Right hindlimb (tissue), 1 donor: ENCODE results near the gene RBM20.
A peak's percentile ranks its signal among the peaks of the same experiment; 100 is the strongest.

Experiments
- DNase-seq: peaks from one replicate; pipeline ENCODE4 v3.0.0-alpha.2; 2018

RBM20 gene

DNA sequence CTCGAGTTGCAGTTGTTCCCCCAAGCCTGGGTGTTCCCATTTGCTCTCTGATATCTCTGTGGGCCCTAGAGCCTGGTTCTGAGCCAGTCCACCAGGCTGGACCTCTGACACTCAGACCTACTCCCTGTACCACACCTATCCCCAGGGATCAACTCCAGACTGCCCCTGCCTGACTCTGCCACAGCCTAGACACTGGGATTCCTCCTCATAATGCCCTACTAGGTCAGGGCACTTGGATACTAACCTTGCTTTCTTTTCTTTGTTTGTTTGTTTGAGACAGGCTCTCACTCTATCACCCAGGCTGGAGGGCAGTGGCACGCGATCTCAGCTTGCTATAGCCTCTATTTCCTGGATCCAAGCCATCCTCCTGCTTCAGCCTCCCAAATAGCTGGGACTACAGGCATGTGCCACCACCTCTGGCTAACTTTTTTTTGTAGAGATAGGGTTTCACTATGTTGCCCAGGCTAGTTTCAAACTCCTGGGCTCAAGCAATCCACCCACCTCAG, 196.8 kb downstream of the RBM20 start:
- DNase-seq, result no peak

DNA sequence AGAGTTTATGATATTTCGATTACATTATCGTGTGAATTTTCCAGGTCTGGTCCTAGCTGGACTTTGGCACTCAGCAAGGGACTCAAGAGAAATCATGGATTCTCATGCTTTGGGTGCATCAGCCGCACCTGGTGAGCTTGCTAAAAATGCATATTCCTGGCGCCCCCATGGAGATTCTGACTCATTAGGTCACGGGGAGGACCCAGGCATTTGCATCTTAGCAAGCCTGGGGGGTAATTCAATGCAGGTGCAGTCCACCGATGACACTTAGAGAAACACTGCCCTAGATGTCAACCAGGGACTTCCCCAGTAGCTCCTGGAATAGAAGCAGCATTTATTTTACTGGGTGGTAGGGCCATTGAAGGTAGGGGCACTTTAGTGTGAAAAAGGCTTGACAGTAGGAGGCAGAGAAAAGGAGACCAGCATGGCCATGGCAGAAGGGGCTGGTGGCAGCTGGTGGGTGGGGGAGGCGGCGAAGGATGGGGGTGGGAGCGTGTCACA, 197.7 kb downstream of the RBM20 start:
- no peak for DNase-seq

DNA sequence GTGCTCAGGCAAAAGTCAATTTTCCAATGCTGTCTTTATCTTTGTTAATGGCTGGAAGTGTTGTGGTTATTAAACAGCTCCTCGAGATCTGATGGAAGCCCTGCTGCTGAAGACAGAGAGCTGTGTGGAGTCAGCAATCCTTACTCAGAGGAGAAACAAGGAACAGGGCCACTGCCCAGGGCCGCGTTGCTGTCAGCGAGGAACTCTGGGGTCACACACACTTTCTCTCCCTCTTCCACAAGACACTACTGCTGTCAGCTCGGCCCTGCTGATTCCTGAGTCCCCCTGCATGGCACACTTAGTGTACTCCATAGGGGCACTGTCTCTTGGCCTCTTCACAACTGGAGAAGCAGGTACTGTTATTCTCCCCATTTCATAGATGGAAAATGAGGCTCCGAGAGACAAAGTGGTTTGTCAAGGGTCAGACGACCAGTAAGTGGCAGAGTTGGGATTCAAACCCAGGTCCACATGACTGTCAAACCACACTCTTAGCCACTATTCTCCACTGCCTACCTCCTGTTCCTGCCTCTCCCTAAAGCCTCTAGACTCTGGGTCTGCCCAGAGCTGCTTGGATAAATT, 198.3 kb downstream of the RBM20 start:
- DNase-seq, result no peak

DNA sequence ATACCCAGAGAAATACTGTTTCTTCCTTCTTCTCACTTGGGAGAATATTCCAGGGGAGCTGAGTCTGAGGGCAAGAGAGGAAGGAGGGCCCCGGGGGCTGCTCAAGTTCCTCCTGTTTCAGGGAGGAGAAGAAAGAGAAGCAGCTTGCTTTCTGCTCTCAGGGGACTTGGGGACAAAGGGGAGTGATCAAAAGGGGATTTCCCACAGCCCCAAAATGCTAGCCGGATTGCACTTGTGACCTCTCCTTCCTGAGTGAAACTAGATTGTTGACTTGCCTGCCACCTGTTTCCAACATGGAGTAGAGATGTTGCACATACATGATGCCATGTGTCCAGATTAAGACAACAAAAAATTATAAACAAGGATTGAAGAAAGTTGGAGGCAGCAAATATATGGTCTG, 198.9 kb downstream of the RBM20 start:
- no peak for DNase-seq

DNA sequence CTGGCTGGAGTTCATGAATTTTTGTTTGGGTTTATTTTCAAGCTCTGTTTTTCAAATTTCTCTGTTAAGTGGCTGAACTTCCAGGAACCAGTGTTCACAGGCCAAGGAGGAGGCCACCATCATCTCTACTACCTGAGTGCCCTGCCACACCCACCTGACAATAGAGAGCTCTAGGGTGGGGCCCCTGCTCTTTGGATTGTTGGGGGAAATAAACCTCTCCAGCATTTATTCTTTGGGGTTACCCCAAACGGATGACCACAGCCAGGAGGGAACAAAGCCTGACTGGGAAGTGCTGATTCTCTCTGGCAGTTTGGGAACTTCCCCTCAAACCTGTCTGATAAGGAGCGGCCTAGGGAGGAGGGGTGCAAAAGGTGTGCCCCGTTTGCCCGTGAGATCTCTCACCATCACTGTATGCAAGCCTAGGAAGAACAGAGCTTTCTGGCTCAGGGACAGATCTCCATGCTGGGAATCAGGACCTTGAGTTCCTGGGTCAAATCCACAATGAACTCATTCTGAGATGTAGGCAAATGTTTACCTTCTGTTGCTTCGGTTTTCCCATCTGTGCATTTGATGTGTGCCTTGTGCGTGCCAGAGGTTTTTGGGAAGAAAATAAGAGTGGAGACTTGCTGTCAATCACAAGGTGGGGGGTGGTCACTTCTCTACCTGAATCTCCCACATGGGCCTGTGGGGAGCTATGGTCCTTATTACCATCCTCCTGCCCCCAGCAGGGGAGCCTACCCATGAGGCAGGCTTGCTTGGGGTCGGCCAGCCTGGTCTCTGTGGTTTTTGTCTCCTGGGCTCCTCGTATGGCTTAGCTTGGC, 199.9 kb downstream of the RBM20 start:
- DNase-seq, result no peak

DNA sequence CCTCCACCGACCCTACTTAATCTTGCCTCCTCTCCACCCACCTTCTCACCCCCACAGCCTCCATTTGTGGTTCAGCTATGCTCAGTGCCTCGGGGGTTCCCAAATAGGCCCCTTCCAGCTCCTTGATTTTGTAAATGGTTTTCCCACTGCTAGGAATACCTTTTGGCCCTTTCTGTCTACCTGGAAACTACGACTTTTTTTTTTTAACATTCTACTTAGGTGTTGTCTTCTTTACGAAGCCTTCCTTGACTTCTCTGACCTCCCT, 200.4 kb downstream of the RBM20 start:
- no peak for DNase-seq

DNA sequence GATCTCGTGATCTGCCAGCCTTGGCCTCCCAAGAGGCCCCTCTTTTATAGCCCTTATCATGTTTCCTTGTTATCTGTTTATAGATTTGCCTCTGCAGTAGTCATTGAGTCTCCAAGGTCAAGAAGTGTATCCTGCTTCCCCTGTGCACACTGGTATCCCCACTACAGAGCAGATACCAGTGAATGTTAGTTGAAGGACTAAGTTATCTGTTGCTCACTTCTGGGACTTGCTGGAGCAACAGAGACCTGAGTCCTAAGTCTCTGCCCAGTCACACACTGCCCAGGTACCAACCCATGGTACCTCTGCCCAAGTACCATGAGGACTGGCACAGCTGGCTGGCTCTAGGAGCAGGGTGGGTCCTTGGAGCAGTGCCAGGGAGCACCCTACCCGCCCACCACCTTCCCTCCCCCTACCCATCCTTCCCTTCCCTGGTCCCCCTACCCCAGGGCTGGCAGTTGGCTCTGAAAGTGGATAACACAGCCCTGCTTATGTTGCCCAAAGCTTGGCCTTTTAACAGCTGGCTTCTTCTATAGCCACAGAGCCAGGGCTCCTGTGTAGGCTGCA, 201.1 kb downstream of the RBM20 start:
- DNase-seq, result no peak

DNA sequence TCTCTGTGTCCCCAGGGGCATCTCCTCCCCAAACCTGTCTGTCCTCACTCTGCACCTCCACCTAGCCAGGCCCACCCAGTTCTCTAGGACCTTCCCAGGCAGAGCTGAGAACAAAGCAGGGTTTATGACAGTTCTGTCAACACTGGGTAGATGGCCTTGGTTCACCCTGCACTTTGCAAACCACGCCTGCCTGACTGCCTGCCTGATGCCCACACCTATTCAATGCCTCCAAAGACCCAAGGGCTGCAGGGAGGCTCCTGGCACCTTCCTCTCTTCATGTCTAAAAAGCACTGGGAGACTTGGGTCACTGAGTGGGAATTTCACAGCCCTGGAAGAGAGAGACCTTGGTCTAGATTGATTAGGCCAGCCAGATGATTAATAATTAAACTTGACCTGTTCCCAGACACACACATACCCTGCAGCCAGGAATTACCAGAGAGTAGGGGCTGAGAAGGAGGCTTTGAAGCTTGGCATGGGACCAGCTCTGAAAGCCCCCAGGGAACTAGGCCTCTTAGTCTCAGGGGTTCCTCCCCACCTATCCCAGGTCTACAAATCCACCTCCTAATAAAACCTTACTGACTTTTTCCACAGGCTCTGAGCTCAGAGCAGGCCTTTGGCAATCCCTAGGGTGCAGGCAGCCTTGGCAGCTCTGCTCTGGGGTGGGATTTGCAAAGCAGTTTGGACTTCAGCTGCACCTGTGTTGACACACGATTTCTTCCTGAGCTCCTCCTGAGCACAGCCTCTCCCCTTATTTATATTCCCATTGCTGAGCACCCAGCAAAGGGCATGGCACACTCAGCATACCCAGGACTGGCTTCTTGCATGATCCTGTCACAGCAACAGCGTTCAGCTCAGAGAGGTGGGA, 201.9 kb downstream of the RBM20 start:
- no peak for DNase-seq

DNA sequence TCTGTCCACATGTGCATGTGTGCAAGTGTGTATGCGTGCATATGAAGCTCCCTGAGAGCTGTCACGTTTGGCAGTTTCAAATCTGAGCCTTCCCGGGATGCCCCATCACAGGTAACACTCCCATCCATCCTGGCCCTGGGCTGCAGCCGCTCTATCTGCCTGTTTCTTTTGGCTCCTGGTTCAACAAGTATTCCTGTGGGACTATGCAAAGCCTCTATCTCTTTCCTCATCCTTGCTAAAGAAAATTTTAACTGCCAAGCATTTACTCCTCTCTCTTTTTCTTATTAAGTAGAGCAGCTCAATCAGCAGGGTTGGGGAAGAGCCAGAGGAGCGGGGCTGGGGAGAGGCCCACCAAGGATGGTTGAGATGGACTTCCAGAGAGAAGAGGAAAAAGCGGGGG, 203.2 kb downstream of the RBM20 start:
- DNase-seq, result no peak

DNA sequence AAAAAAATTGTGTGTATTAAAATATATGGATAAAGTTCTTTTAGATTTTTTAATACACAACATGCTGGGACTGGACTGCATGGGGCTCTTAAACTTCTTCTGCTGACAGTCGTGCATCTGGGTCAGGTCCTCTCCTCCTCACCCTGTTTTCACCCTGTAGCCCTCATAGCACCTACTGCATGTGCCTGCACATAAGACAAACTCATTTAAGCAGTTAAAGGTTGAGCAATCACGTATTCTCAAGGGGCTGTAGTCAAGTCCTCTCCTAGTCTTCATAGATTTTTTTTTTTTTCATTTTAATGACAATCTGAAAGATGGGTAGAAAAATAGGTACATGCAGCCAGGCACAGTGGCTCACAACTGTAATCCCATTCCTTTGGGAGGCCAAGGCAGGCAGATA, 204.0 kb downstream of the RBM20 start:
- no peak for DNase-seq

DNA sequence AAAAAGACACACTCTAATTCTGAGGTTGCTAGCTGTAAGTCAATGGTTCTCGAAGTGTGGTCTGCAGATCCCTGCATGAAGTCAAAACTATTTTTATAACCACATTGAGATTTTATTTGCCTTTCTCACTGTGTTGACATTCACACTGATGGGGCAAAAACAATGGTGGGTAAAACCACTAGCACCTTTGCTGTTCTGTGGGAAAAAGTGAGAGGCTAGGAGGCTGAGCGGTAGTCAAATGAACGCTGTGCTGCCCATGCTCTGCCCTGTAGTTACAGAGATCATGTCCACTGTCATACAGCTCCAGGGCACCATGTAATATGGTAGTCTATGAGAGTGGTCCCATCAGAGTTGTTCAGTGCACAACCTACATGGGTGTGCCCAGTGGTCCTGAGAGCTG, 206.0 kb downstream of the RBM20 start:
- DNase-seq, result no peak

DNA sequence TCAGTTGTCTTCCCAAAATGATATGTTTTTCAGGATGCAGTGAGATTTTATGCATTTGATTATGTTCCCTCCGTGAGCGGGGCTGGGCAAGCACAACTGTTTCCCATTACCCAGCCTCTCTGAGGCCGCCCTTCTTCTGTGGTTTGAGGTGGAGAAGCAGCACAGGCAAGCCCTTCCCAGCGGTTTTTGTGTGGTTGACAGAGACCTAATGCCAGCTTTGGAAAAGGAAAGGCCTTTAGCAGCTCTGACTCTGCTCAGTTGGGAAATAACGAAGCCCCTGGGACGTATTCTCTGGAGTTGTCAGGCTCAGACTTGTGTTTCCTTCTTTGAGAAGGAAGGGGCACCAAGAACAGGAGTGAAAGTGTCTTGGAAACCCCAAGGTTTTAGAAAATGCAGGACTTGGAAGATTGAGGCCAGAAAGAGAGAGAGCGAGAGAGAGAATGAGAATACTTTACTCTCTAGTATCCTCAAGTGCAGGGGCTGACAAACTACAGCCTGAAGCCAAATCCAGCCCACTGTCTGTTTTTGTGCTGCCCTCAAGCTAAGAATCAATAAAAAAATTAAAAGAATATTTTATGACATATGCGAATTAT, 207.0 kb downstream of the RBM20 start:
- DNase-seq, result peak; percentile 66

DNA sequence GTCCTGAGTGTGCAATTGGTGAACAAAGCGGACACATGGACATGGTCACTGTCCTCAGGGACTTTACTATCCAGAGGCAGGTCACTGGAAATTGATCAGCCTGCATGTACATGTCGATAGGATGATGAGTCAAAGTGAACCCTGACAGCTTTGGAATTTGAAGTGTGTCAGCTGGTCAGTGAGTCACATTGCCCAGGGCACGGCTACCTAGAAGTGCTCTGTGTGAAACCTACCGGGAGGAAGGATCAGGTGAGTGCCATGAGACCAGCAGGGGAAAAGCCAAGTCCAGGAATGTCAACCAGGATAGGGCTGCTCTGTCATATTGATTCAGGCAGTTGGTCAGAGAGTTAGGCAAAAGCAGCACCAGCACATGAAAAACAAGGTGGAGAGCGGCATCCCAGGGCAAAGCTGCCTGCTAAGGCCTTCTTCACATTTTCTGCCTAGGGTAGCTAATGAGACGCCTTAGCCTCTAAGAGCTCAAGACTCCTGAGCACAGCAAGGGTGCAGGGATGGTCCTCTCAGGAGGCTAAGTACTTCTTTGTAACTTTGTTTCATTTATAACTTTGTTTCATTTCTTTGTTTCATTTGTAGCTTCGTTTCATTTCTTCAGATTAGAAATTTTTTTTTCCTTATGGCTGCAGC, 208.2 kb downstream of the RBM20 start:
- DNase-seq, result peak; percentile 14

DNA sequence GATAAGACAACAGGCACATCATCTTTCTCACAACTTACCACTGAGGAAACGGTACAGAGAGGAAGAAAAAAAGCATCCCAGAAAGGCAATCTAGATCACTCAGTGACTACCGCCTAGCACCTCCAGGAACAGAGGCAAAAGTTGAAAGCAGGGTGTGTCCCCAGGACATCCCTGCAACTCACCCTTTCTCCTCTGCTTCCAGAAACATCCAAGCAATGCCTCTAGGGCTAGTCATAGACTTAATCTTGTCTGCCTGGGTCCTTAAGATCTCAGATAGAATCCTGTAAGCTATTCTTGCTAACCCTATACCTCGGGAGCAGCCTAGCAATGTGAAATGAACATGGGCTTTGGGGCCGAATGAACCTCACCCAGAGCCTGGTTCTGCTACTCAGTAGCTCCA, 208.8 kb downstream of the RBM20 start:
- peak; percentile 0 for DNase-seq

DNA sequence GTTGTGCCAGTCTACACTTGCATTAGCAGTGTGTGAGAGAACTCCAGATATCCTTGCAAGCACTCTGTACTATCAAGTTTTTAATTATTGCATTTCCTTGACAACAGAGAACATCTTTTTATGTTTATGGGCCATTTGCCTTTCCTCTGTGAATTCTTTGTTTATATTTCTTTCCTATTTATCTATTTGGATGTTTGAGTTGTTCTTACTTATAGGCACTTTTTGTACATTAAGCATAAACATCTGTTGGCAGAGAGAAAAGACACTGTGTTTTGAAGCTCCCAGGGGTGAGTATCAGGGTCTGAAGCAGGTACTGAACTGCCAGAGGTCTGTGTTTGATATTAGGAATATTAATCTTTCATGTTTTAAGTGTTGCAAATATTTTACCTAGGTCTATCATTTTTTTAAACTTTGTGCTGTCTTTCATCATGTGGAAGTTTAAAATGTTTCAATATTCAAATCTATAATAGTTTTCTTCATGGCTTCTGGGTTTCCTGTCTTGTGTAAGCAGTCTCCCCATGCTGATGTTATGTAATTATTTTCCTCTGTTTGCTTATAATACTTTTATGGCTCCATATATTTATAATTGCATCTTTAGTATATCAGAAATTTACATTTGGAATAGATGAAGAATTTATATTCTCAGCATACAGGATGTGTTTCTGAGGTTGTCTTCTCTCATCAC, 209.9 kb downstream of the RBM20 start:
- peak; percentile 6 for DNase-seq

DNA sequence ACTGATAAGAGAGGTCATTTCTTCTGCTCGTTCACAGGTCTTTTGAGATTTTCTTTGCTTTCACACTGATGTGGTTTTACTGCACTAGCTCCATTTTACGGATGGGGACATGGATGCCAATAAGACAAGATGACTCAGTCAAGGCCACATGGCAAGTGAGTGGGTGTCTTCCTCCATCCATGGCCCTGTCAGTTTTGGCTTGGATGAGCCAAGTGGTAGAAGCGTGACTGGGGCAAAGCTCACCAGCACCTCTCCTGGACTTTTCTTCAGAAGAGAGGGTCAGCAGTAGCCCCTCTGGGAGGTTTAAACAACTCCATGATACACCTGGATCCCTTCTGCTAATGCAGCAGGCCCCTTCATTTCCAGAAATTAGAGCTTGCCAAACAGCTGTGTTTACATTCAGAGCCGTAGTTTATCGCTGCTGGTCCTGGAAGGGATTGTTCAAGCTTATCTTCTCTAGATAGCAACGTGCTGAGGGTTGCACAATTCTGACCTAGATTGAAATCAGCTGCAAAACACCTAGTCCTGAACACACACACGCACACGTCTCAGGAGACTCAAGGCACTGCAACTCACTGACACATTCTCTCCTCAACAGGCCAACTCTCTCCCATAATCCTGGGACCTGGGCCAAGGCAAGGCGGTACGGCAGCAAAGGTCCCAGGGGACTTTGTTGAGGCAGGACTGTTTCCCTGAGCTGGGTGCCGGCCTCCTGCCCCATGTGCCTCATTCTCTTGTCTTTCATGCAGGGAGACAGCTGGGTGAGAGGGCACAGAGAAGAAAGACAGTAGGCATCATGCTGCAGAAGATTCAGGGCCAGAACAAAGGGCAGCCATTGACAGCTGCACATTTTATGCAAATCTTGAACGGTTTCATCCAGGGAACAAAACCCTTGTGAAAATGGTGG, 213.4 kb downstream of the RBM20 start:
- DNase-seq, result peak; percentile 25

DNA sequence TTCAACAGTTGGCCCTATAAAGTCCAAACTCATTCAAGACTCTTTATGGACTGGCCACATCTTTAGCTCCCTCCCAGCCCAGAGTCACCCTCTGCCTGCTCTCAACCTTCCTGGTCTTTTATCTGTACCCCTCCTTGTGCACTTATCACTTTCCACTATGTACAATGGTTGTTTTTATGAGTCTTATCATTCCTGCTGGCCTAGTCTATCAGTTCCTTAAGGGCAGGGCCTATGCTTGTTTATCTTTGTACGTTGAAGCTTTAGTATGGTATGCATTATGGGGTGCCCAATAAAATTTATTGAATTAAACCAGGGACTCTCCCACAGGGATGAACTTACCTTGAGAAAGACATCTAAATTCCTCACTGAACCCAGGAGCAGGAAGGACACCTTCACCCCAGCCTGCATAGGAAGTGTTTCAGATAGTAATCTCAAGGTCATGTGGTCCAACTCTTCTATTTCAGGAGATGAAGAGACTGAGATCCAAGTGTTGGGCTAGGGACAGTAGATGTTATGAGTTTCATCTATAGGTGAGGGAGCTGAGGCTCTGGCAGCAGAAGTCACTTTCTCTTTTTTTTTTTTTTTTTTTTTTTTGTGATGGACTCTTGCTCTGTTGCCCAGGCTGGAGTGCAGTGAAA, 214.3 kb downstream of the RBM20 start:
- DNase-seq, result peak; percentile 4

DNA sequence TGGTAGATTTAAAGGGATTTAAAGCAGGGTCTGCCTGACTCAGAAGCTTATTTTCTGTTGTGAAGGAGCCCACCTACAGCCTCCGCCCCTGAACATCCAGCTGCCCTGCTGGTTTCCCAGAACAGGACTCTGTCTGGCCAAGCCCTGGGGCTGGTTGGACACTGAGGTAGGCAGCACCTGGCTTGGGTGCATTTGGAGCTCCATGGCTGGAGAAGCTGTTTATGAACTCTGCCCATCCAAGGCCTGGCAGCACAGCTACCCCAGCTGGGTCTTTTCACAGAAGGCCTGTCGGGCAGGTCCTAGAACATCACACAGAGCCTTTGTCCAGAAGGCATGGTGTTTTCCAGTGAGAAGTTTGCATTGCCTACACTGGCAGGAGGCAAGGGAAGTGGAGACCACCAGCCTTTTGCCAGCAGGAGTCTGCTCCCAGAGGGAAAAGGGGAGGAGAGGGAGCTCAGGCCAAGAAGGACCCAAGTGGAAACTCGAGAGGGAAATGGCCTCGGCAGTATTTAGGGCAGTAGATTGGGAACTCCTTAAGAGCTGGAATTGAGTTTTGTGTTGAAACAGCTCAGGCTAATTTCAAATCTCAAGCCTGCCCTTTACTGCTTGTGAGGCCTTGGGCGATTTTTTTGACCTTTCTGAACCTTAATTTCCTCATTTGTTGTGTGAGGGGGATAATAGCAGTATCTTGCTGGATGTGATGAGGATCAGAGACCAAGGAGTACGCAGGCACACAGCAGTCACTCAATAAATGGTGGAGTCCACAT, 215.3 kb downstream of the RBM20 start:
- peak; percentile 13 for DNase-seq

DNA sequence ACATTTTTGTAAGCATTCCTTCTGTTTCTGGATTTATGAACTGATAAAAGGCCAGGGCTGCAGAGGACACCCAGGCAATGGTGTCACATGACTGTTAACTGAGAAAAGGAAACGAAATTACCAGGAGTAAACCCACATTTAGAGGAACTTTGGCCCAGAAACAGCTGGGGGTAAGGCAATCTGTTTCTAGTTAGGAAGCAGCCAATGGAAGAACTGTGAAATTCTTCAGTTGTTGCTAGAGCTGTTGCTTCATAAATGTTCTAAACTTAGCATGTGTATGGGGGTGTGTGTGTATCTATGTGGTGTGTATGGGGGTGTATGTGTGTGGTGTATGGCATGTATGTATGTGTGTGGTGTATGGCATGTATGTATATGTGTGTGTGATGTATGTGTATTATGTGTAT, 215.8 kb downstream of the RBM20 start:
- peak; percentile 25 for DNase-seq
